ENCODE data around the gene JAGN1. TPM values are rescaled to one million over a fixed set of nuclear protein-coding genes. Genes with fewer than 3 reads are reported as not detected.

The JAGN1 gene
- polyA plus RNA-seq, 5 donors = 36.0 to 39.0 (median 38.7) TPM

GRCh38 chr3:9942934-9943690, 52.7 kb downstream of the JAGN1 start:
- DNase-seq = no peak

Other genes starting within 250 kb of the JAGN1 start
- 10 to 100 TPM; 28.3 to 33.2 (median 30.3) TPM for gene MTMR14, start 241.1 kb upstream of the JAGN1 start, polyA plus RNA-seq (ENCODE audit: insufficient read depth in 1 of 5, insufficient read length in 5 of 5, low replicate concordance in 1 of 5)
- under 1 TPM in 4 of 5 donors, not detected in 1; 0.05 to 0.27 (median 0.23) TPM for gene CPNE9, start 186.8 kb upstream of the JAGN1 start, polyA plus RNA-seq (ENCODE audit: insufficient read depth in 1 of 5, insufficient read length in 5 of 5, low replicate concordance in 1 of 5)
- 10 to 100 TPM; 16.8 to 25.4 (median 18.5) TPM for gene BRPF1, start 158.9 kb upstream of the JAGN1 start, polyA plus RNA-seq (ENCODE audit: insufficient read depth in 1 of 5, insufficient read length in 5 of 5, low replicate concordance in 1 of 5)
- 10 to 100 TPM; 65.6 to 75.5 (median 68.7) TPM for gene OGG1, start 140.7 kb upstream of the JAGN1 start, polyA plus RNA-seq (ENCODE audit: insufficient read depth in 1 of 5, insufficient read length in 5 of 5, low replicate concordance in 1 of 5)
- 10 to 100 TPM; 18.3 to 29.0 (median 23.1) TPM for gene CAMK1, start 120.7 kb upstream of the JAGN1 start, polyA plus RNA-seq (ENCODE audit: insufficient read depth in 1 of 5, insufficient read length in 5 of 5, low replicate concordance in 1 of 5)
- 10 to 100 TPM; 66.6 to 95.1 (median 76.4) TPM for gene TADA3, start 98.1 kb upstream of the JAGN1 start, polyA plus RNA-seq (ENCODE audit: insufficient read depth in 1 of 5, insufficient read length in 5 of 5, low replicate concordance in 1 of 5)
- gene ARPC4, start 97.5 kb upstream of the JAGN1 start, polyA plus RNA-seq (ENCODE audit: insufficient read depth in 1 of 5, insufficient read length in 5 of 5, low replicate concordance in 1 of 5) = 100 to 1,000 TPM in 4 of 5 donors, 10 to 100 TPM in 1; 93.6 to 118 (median 105) TPM
- gene TTLL3, start 80.3 kb upstream of the JAGN1 start, polyA plus RNA-seq (ENCODE audit: insufficient read depth in 1 of 5, insufficient read length in 5 of 5, low replicate concordance in 1 of 5) = 100 to 1,000 TPM in 1 of 5 donors, 10 to 100 TPM in 4; 68.4 to 116 (median 85.6) TPM
- 10 to 100 TPM; 31.0 to 41.7 (median 36.8) TPM for gene RPUSD3, start 46.6 kb upstream of the JAGN1 start, polyA plus RNA-seq (ENCODE audit: insufficient read depth in 1 of 5, insufficient read length in 5 of 5, low replicate concordance in 1 of 5)
- gene CIDEC, start 10.4 kb upstream of the JAGN1 start, polyA plus RNA-seq (ENCODE audit: insufficient read depth in 1 of 5, insufficient read length in 5 of 5, low replicate concordance in 1 of 5) = under 1 TPM in 3 of 5 donors, not detected in 2; 0.10 to 0.30 (median 0.21) TPM
- gene IL17RE, start 12.2 kb downstream of the JAGN1 start, polyA plus RNA-seq (ENCODE audit: insufficient read depth in 1 of 5, insufficient read length in 5 of 5, low replicate concordance in 1 of 5) = 100 to 1,000 TPM in 2 of 5 donors, 10 to 100 TPM in 3; 74.6 to 102 (median 86.3) TPM
- 10 to 100 TPM; 39.8 to 56.1 (median 42.6) TPM for gene IL17RC, start 26.5 kb downstream of the JAGN1 start, polyA plus RNA-seq (ENCODE audit: insufficient read depth in 1 of 5, insufficient read length in 5 of 5, low replicate concordance in 1 of 5)
- gene CRELD1, start 43.2 kb downstream of the JAGN1 start, polyA plus RNA-seq (ENCODE audit: insufficient read depth in 1 of 5, insufficient read length in 5 of 5, low replicate concordance in 1 of 5) = 10 to 100 TPM; 37.8 to 75.1 (median 58.3) TPM
- 1 to 10 TPM; 2.9 to 4.7 (median 3.9) TPM for gene PRRT3, start 61.8 kb downstream of the JAGN1 start, polyA plus RNA-seq (ENCODE audit: insufficient read depth in 1 of 5, insufficient read length in 5 of 5, low replicate concordance in 1 of 5)
- 10 to 100 TPM; 59.9 to 76.1 (median 70.4) TPM for gene EMC3, start 96.2 kb downstream of the JAGN1 start, polyA plus RNA-seq (ENCODE audit: insufficient read depth in 1 of 5, insufficient read length in 5 of 5, low replicate concordance in 1 of 5)
- 10 to 100 TPM; 15.5 to 29.0 (median 21.6) TPM for gene FANCD2, start 135.8 kb downstream of the JAGN1 start, polyA plus RNA-seq (ENCODE audit: insufficient read depth in 1 of 5, insufficient read length in 5 of 5, low replicate concordance in 1 of 5)
- under 1 TPM in 4 of 5 donors, not detected in 1; 0.36 to 0.82 (median 0.55) TPM for gene FANCD2OS, start 217.6 kb downstream of the JAGN1 start, polyA plus RNA-seq (ENCODE audit: insufficient read depth in 1 of 5, insufficient read length in 5 of 5, low replicate concordance in 1 of 5)
- 100 to 1,000 TPM; 180 to 216 (median 201) TPM for gene BRK1, start 225.1 kb downstream of the JAGN1 start, polyA plus RNA-seq (ENCODE audit: insufficient read depth in 1 of 5, insufficient read length in 5 of 5, low replicate concordance in 1 of 5)